HS-5 (cell line): Measurements from ENCODE around the gene C12orf75.

ENCODE experiments used
- DNase-seq: peaks from one replicate; pipeline ENCODE4 v3.0.0-alpha.2; 2012; ENCODE audit warnings: low read depth

C12orf75 gene

GRCh38 chr12:105418821-105419291 lies 88.4 kb downstream of the C12orf75 start:
- DNase-seq: no peak

- no peak for DNase-seq
These were observed 89.1 kb downstream of the C12orf75 start for GRCh38 chr12:105419606-105420005.

GRCh38 chr12:105420046-105420445 lies 89.6 kb downstream of the C12orf75 start:
- DNase-seq: no peak

- no peak for DNase-seq
These were observed 90.3 kb downstream of the C12orf75 start for GRCh38 chr12:105420659-105421240.
